ENCODE data around the gene SELENOO. TPM values are rescaled to one million over a fixed set of nuclear protein-coding genes. Genes with fewer than 3 reads are reported as not detected.

The SELENOO gene
- polyA plus RNA-seq, 1 experiment = 6.8 TPM

- DNase-seq (ENCODE audit: low read depth, low spot score) = no peak
- ChIA-PET CTCF (no interaction called here), POLR2A (no interaction called here)
- H3K27me3 ChIP-seq (ENCODE audit: control insufficient read depth, insufficient read depth, low read length) = no peaks in the 10 kb centered on the region
- no peak overlapping the region for H3K27ac ChIP-seq (ENCODE audit: low read depth, low read length)
- no peak overlapping the region for H3K4me3 ChIP-seq (ENCODE audit: low read depth, low read length)
- peaks cover 13% of the 10 kb centered on the region; the same call in 1 of the 2 replicates for H3K9me3 ChIP-seq (ENCODE audit: control insufficient read depth, insufficient read depth, low read length)
- TF ChIP-seq, protein P1, sequence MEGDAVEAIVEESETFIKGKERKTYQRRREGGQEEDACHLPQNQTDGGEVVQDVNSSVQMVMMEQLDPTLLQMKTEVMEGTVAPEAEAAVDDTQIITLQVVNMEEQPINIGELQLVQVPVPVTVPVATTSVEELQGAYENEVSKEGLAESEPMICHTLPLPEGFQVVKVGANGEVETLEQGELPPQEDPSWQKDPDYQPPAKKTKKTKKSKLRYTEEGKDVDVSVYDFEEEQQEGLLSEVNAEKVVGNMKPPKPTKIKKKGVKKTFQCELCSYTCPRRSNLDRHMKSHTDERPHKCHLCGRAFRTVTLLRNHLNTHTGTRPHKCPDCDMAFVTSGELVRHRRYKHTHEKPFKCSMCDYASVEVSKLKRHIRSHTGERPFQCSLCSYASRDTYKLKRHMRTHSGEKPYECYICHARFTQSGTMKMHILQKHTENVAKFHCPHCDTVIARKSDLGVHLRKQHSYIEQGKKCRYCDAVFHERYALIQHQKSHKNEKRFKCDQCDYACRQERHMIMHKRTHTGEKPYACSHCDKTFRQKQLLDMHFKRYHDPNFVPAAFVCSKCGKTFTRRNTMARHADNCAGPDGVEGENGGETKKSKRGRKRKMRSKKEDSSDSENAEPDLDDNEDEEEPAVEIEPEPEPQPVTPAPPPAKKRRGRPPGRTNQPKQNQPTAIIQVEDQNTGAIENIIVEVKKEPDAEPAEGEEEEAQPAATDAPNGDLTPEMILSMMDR (IDR thresholded peaks at IDR 0.05; ENCODE audit: low read depth, low read length) = no peak
These were observed 23.8 kb upstream of the SELENOO start for GRCh38 chr22:50176850-50177536.

DNA sequence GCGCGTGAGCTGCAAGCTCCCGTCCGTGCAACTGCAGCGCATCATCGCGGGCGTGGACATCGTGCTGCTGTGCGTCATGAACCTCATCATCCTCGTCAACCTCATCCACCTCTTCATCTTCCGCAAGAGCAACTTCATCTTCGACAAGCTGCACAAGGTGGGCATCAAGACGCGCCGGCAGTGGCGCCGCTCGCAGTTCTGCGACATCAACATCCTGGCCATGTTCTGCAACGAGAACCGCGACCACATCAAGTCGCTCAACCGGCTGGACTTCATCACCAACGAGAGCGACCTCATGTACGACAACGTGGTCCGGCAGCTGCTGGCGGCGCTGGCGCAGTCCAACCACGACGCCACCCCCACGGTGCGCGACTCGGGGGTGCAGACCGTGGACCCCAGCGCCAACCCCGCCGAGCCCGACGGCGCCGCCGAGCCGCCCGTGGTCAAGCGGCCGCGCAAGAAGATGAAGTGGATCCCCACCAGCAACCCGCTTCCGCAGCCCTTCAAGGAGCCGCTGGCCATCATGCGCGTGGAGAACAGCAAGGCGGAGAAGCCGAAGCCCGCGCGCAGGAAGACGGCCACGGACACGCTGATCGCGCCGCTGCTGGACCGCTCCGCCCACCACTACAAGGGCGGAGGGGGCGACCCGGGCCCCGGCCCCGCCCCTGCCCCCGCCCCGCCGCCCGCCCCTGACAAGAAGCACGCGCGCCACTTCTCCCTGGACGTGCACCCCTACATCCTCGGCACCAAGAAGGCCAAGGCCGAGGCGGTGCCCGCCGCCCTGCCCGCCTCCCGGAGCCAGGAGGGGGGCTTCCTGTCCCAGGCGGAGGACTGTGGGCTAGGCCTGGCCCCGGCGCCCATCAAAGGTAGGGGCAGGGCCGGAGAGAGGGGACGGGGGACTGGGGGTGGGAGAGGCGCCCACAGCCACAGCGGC lies 23.0 kb upstream of the SELENOO start:
- Histone ChIP-seq H3K4me3 (ENCODE audit: low read depth, low read length) (no peak overlapping the region), H3K27ac (ENCODE audit: low read depth, low read length) (no peak overlapping the region), H3K9me3 (ENCODE audit: control insufficient read depth, insufficient read depth, low read length) (peaks cover 13% of the 10 kb centered on the region; the same call in 1 of the 2 replicates), H3K27me3 (ENCODE audit: control insufficient read depth, insufficient read depth, low read length) (no peaks in the 10 kb centered on the region)
- TF ChIP-seq, protein P1 (IDR thresholded peaks at IDR 0.05; ENCODE audit: low read depth, low read length) = no peak
- no peak for DNase-seq (ENCODE audit: low read depth, low spot score)
- CTCF ChIA-PET = no interaction called here
- POLR2A ChIA-PET = no interaction called here

- Histone ChIP-seq H3K9me3 (ENCODE audit: control insufficient read depth, insufficient read depth, low read length) (peaks cover 13% of the 10 kb centered on the region; the same call in 1 of the 2 replicates), H3K27me3 (ENCODE audit: control insufficient read depth, insufficient read depth, low read length) (no peaks in the 10 kb centered on the region), H3K4me3 (ENCODE audit: low read depth, low read length) (no peak overlapping the region), H3K27ac (ENCODE audit: low read depth, low read length) (no peak overlapping the region)
- DNase-seq (ENCODE audit: low read depth, low spot score) = no peak
- ChIA-PET POLR2A (no interaction called here), CTCF (no interaction called here)
- TF ChIP-seq, protein P1 (IDR thresholded peaks at IDR 0.05; ENCODE audit: low read depth, low read length) = no peak
These were observed 22.3 kb upstream of the SELENOO start for GRCh38 chr22:50178471-50178864.

DNA sequence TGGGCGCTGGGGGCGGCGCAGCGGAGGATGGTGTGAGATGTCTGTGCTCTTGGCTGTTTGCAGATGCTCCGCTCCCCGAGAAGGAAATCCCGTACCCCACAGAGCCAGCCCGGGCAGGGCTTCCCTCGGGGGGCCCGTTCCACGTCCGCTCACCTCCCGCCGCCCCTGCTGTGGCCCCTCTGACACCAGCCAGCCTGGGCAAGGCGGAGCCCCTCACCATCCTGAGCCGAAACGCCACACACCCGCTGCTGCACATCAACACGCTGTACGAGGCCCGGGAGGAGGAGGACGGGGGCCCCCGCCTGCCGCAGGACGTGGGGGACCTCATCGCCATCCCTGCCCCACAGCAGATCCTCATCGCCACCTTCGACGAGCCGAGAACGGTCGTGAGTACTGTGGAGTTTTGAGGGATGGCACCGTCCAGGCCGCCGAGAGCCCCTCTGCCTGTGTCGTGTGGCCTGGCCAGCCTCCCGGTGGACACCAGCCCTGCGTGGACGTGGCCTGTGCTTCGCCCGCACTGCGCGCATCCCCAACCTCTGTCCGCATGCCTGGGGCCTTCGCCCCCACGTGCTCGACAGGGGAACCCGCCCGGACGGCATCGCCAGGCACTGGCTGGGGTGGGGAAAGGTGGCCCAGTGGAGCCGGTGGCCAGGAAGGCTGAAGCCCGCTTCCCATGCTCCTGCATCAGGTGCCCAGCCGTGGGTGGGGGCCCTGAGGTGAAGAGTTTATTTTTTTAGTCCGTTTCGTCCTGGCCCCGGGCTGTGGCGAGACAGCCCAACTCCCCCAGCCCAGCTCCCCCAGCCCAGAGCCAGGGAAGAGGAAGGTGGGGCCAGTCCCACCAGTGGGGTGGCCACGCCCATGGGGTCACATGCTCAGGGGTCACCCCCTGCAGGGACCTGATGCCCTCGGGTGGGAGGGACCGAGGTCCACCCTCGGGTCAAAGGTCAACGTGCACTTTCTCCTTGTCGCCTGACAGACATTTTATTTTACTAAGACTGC lies 21.6 kb upstream of the SELENOO start:
- Histone ChIP-seq H3K27me3 (ENCODE audit: control insufficient read depth, insufficient read depth, low read length) (no peaks in the 10 kb centered on the region), H3K27ac (ENCODE audit: low read depth, low read length) (no peak overlapping the region), H3K4me3 (ENCODE audit: low read depth, low read length) (no peak overlapping the region), H3K9me3 (ENCODE audit: control insufficient read depth, insufficient read depth, low read length) (peaks cover 13% of the 10 kb centered on the region; the same call in 1 of the 2 replicates)
- DNase-seq (ENCODE audit: low read depth, low spot score) = no peak
- TF ChIP-seq, protein P1 (IDR thresholded peaks at IDR 0.05; ENCODE audit: low read depth, low read length) = no peak
- POLR2A ChIA-PET = no interaction called here
- CTCF ChIA-PET = no interaction called here

Measured in AG04450 (cell line).